ENCODE data around the gene PIPOX.

PIPOX gene

DNA sequence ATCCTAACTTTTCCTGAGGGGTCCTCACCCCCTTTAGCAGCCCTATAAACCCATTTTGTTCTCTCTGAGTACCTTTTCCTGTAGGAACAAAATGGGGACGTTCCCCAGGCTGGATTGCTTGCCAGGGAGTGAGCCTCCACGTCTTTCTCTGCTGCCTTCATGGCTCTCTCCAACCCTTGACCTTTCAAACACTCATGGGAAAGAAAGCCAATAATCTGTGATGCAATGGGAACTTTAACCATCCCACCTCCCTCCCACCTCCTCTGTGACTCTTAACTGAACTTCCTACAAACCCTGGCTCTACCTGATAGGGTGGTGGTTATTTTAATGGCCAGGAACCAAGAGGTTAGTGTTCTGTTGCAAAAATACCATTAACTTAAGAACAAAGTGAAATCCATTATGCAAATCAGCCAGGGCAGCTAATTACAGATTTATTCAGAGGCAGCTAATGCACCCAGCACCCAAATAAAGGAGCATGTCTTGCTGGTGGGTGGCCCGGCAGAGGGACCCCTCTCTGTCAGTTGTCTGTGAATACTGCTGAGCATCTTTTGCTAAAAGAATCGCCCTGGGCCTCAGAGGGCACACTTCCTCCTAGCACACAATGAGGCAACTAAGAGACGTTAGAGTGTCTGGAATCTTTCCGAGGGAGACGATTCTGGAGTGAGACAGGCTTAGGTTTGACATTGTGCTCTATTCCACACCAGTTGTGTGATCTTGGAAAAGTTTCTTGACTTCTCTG, 3.0 kb downstream of the PIPOX start:
- no peak overlapping the region for H3K27ac ChIP-seq

GRCh38 chr17:29046473-29046839, 3.5 kb downstream of the PIPOX start:
- H3K27ac ChIP-seq, result no peak overlapping the region
- no peak for DNase-seq (ENCODE audit: low read depth, low spot score)

More for the DNA sequence above, 3.0 kb downstream of the PIPOX start:
- no peak for DNase-seq (ENCODE audit: low read depth, low spot score)

- DNase-seq (ENCODE audit: low read depth, low spot score), result no peak
- no peak overlapping the region for H3K27ac ChIP-seq
These were observed 5.8 kb downstream of the PIPOX start for GRCh38 chr17:29048440-29049368.

DNA sequence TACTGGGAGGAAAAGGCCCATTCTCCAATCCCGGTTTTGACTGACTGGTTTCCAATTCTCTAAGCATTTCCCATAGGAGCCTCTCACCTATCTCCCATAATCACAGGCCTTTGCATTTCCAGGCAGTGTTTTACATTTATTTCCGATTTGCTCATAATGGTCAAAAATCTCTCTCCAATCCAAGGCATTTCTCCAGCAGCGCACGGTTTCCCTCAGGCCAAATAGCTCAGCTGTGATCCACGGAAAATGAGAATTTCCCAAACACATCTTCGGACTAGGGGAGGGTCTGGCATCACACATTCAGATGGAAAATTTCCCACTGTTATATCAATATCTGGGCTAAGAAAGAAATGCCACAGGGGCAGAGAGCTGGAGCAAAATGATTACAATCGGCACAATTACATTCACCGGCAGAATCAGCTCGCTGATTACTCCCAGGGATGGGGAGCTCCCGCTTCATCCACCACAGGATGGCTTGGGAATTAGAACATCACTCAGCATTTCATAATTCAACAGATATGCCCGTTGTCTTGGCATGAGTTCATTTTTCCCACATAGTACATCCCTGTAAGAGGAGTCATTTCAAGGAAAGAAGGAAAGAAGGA, 6.7 kb downstream of the PIPOX start:
- DNase-seq (ENCODE audit: low read depth, low spot score), result no peak
- H3K27ac ChIP-seq, result no peak overlapping the region

DNA sequence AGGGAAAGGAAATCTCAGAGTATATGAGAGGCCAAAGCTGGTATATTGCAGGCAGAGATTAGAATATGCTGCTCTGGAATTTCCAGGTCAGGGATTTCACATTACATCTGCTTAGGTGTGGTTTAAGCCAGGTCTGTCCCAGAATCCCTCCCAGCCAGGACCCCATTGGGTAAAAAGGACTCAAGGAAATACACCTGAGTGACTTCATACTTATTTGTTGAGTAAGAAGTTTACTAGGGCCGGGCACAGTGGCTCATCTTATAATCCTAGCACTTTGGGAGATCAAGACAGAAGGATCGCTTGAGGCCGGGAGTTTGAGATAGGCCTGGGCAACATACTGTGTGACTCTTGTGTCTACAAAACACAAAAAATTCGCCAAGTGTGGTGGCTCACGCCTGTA, 7.2 kb downstream of the PIPOX start:
- H3K27ac ChIP-seq, result no peak overlapping the region
- DNase-seq (ENCODE audit: low read depth, low spot score), result no peak

- H3K27ac ChIP-seq, result no peak overlapping the region
- DNase-seq (ENCODE audit: low read depth, low spot score), result no peak
These were observed 8.3 kb downstream of the PIPOX start for GRCh38 chr17:29051194-29051593.

DNA sequence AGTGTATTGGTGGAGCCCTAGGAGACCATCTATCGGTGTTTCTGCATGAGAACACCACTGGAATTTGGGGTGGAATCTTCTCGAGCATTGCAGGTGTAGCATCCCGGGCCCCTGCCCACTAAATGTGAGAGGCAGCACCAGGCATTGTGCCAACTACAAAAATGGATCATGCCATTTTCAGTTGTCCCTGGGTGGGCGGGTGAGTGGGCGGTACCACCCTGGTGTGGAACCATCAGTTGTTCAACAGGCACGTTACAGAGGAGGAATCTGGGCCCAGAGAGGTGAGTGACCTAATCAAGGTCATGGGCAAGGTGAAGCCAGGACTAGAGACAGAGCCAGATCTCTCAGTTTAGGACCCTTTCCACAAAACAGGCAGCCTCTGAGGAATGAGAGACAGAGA, 8.8 kb downstream of the PIPOX start:
- DNase-seq (ENCODE audit: low read depth, low spot score), result no peak
- H3K27ac ChIP-seq, result no peak overlapping the region

GRCh38 chr17:29054835-29055234, 11.9 kb downstream of the PIPOX start:
- no peak overlapping the region for H3K27ac ChIP-seq
- DNase-seq (ENCODE audit: low read depth, low spot score), result no peak

DNA sequence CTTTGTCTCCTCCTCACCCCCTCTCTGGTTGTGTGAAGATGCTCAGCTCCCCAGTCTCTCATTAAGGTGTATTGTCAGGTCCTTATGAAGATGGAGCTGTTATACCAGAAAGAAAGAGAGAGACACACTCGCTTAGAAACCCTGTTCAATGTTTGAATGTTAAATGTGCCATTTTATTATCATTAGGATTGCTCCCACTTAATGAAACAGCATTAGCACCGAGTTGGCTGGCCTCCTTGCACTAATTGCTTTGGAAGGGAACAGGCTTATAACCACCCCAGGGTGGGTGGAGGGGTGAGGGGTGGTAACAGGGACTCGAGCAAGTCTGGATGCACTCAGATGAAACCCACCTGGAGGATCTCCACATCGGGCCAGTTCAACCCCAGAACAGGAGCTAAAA, 14.4 kb downstream of the PIPOX start:
- DNase-seq (ENCODE audit: low read depth, low spot score), result no peak
- H3K27ac ChIP-seq, result no peak overlapping the region

DNA sequence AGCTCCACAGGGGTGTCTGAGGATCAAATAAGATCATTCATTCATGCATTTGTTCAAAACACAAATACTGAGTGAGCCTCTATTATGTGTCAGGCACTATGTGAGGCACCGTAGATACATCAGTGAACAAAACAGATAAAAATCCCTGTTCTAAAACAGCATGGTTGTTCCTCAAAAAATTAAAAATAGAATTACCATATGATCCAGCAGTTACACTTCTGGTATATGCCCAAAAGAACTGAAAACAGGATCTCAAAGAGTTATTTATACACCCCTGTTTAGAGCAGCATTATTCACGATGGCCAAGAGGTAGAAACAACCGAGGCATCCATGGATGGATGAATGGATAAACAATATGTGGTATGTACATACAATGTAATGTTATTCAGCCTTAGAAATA, 15.4 kb downstream of the PIPOX start:
- DNase-seq (ENCODE audit: low read depth, low spot score), result no peak
- no peak overlapping the region for H3K27ac ChIP-seq

GRCh38 chr17:29059281-29059680, 16.3 kb downstream of the PIPOX start:
- no peak overlapping the region for H3K27ac ChIP-seq
- no peak for DNase-seq (ENCODE audit: low read depth, low spot score)

GRCh38 chr17:29060475-29060874, 17.5 kb downstream of the PIPOX start:
- DNase-seq (ENCODE audit: low read depth, low spot score), result no peak
- no peak overlapping the region for H3K27ac ChIP-seq

GRCh38 chr17:29061036-29061435, 18.1 kb downstream of the PIPOX start:
- H3K27ac ChIP-seq, result no peak overlapping the region
- no peak for DNase-seq (ENCODE audit: low read depth, low spot score)

DNA sequence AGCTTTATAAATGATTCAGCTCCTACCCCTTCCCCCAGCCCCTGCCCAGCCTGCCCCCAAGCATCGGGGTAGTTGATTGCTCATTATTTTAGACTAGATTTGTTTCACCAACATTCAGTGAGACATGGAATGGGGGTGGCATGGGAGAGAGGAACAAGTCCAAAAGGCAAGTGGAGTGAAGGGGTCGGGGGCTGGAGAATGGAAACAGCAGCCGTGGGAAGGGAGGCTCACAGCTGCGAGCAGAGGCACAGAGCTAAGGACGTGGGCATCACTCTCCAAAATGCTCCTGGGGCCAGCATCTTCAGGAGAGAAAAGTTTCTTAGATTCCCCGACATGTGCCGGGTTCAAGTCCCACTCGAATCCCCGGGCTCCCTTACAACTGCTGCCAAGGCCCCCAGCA, 19.3 kb downstream of the PIPOX start:
- DNase-seq (ENCODE audit: low read depth, low spot score), result no peak
- no peak overlapping the region for H3K27ac ChIP-seq

GRCh38 chr17:29063992-29064391, 21.1 kb downstream of the PIPOX start:
- no peak overlapping the region for H3K27ac ChIP-seq
- no peak for DNase-seq (ENCODE audit: low read depth, low spot score)

GRCh38 chr17:29066047-29066446, 23.1 kb downstream of the PIPOX start:
- no peak for DNase-seq (ENCODE audit: low read depth, low spot score)
- H3K27ac ChIP-seq, result no peak overlapping the region

DNA sequence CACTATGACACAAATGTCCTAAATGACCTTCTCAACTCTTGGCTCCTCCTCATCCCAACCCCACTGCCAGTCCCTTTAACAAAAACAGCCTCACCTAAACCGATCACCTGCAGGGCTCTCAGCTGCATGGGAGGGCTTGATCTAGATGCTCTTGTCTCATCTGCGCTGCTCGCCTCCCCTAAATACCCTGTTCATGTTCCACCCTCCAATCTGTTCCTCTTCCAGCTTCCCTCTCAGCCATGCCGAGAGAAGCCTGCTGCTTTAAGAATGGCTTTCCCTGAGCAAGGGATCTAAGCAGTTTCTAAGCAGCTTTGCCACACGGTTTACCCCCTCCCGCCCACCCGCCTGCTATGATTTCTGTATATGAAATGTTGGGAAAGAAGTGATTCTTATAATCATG, 23.7 kb downstream of the PIPOX start:
- no peak for DNase-seq (ENCODE audit: low read depth, low spot score)
- H3K27ac ChIP-seq, result no peak overlapping the region

DNA sequence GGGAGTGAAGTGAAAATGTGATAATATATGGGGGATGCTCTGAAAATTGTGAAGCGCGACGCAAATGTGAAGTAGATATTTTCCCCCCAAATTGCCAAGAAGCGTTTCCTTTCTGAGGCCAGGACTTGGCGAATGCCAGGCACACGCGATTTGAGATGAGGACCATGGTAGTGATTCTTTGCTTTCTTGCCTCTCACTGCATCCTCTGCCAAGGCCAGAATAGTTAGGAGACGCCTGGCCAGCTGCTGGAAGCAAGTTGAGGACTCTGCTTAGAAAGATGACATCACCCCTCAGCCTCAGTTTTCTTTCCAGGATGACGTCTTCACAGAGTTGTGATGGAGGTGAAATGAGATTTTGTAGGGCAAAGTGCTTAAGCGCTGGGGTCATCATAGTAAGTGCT, 25.9 kb downstream of the PIPOX start:
- no peak for DNase-seq (ENCODE audit: low read depth, low spot score)
- no peak overlapping the region for H3K27ac ChIP-seq

DNA sequence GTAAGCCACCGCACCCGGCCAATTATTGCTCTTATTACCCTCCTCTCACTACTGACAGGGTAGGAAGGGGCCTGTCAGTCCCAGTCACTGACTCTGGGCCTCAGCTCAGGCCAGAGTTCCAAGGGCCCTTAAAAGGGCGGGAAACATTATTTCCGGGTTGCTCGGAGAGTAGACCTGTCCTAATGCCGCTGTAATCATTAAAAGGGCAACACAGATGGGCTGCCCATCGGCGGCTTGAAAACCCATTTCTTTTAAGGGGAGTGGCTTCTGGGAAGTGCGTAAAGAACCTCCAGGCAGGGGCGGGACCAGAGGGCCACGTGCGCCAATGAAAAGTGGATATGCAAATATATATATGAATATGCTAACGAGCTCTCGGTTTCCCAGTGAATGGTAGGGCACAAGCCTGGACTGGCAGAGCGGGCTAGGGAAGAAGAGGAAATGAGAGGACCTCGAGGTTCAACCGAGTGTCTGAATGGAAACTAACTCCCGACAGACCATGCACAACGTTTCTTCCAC, 26.6 kb downstream of the PIPOX start:
- H3K27ac ChIP-seq, result no peak overlapping the region
- DNase-seq (ENCODE audit: low read depth, low spot score), result peak; percentile 16

- no peak for DNase-seq (ENCODE audit: low read depth, low spot score)
- H3K27ac ChIP-seq, result no peak overlapping the region
These were observed 27.4 kb downstream of the PIPOX start for GRCh38 chr17:29070308-29070707.

GRCh38 chr17:29070781-29071180, 27.8 kb downstream of the PIPOX start:
- no peak for DNase-seq (ENCODE audit: low read depth, low spot score)
- no peak overlapping the region for H3K27ac ChIP-seq
